Skin of body (tissue), 3 donors: ENCODE measurements around the gene TRMT13. TPM values are rescaled to one million over a fixed set of nuclear protein-coding genes. Genes with fewer than 3 reads are reported as not detected.
"Not testable (repeated sequence)": the region's sequence is repeated elsewhere in the genome, so short reads cannot be mapped to it uniquely, and the experiment has no call there.

ENCODE experiments used
- DNase-seq: peaks from one replicate; lab custom pipeline; 2025; lab: John Stamatoyannopoulos, UW
- small RNA-seq: library from RNA; depleted of rRNA; stranded (forward); fragments of <200 nt; gene quantifications from one replicate; pipeline ENCODE3, GENCODE V24; 2014; ENCODE audit warnings: low replicate concordance
- total RNA-seq: library from RNA; depleted of rRNA; stranded (reverse); fragments of >200 nt; gene quantifications from one replicate; pipeline ENCODE4 v1.2.3, GENCODE V29; 2014

Gene TRMT13
- total RNA-seq, 1 donor from 2014 or later = 31.7 TPM

GRCh38 chr1:100164216-100164615 is 31.3 kb downstream of the TRMT13 start:
- peak; percentile 13 for DNase-seq

GRCh38 chr1:100164702-100165101 is 31.7 kb downstream of the TRMT13 start:
- DNase-seq = no peak

DNA sequence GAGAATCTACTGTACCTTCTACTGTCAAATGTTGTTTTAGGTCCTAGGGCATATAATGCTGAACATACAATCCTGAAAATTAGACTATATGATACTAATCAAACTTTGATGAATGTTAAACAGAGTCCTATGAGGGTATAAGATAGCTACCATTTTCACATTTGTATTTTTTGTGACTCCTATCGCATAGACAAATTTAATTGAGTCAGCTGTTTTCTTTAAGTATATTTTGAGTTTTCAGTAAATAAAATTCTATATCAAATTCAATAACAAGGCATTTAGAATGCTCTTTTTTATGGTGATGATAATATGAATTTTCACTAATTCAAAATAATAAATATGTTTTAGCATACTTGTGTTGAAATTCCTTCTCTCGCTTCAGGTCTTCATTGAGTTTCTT is 35.1 kb downstream of the TRMT13 start:
- no peak for DNase-seq

DNA sequence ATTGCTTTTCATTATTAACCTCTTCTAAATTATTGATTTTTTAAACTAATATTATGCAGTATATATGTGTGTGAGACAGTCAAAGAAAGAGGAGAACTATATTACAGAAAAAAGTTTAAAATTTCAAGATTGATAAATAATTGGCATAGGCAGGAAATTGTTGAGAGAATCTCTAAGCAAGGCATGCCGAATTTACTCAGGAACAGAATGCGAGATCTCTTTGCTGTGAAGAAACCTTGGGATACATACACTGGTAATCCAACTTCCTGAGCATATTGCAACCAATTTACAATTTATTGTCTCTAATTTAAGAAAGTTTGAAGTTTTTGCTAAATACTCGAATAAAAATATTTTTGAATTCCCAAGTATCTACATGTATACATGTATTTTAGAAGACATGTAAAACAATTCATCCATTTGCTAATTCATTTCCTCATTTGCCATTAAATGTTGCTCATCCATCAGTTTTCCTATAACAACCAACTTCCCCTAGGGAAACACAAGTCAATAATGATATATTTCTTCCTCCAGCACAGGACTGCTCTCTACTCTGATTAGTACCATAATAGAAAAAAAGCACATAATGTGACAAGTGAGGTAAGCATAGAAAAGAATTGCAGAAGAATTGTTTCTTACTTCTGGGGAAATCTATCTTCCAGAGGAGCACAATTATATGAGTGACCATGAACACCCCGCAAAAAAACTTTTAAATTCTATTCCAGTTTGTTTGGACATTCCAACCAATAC is 44.5 kb downstream of the TRMT13 start:
- no peak for DNase-seq

- no peak for DNase-seq
These were observed 45.1 kb downstream of the TRMT13 start, which contains the start of gene LRRC39 for GRCh38 chr1:100178091-100178490. Gene LRRC39 (minus strand): TSS chr1:100178256. CDS start chr1:100168516, 9,740 bp downstream.

DNA sequence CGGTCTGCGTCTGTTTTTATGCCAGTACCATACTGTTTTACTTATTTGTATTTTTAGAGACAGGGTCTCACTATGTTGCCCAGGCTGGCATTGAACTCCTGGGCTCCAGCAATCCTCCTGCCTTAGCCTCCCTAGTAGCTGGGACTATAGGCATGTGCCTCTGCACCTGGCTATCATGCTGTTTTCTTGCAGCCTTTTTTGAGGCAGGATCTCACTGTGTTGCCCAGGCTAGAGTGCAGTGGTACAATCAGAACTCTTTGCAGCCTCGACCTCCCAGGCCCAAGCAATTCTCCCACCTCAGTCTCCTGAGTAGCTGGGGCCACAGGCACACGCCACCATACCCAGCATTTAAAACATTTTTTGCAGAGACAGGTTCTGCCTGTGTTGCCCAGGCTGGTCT is 50.4 kb downstream of the TRMT13 start:
- no peak for DNase-seq

DNA sequence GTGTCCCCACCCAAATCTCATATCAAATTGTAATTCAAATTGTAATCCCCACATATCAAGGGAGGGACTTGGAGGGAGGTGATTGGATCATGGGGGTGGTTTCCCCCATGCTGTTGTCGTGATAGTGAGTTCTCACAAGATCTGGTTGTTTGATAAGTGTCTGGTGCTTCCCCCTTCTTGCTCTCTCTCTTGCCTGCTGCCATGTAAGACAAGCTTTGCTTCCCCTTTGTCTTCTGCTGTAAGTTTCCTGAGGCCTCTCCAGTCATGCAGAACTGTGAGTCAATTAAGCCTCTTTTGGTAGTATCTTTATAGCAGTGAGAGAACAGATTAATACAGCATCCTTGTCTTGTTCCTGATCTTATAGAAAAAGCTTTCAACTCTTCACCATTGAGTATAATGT is 51.6 kb downstream of the TRMT13 start:
- DNase-seq = no peak

GRCh38 chr1:100187912-100188311 is 54.9 kb downstream of the TRMT13 start:
- no peak for DNase-seq

DNA sequence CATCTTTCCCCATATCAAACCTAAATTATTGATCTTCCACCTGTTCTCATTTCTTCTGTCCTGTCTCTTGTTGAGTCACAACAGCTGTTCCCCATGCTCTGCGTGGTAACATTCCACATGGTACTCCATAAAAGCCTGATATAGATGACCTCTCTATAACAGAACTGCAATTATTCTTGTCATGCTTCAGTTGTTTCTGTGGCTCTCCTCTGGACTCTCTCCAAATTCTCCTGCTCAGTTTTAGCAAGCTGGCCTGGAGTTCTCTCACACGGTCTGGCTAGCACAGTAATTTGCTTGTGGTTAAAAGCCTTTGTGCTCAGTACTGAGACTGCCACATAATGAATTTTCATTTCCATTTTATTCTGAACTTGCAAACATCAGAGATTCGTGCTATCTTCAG is 55.7 kb downstream of the TRMT13 start:
- DNase-seq = no peak

DNA sequence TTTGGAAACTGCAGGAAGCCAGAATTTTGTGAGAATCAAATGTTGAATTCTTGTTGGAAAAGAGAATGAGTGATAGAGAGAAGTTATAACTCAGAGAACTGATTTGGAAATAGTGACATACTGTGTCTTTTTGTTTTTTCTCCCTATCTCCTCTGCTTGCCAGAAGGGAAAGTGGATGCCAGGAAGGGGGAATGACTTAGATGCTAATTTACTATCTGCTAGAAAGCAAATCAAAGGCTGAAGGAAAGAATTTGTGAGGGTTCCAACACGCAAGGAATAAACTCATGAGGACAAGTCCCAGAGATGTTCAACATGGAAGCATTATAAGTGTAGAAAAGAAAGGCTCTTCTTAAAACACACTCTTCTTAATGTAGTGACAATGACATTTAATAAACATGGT is 65.6 kb downstream of the TRMT13 start:
- no peak for DNase-seq

GRCh38 chr1:100200060-100200459 is 67.1 kb downstream of the TRMT13 start:
- DNase-seq = not testable (repeated sequence)

Small RNA genes within 50 kb of the gene (small RNA-seq; reads per million reads assigned to genes)
- not detected for gene AC093019.1
- gene RPL23AP90 = not detected

Other genes starting within 250 kb of the TRMT13 start
- gene SLC35A3, start 163.2 kb upstream of the TRMT13 start, total RNA-seq = 26.7 TPM
- gene SASS6, start 233 bp upstream of the TRMT13 start, total RNA-seq = 3.7 TPM
- gene LRRC39, start 45.1 kb downstream of the TRMT13 start, total RNA-seq = 35.4 TPM
- gene DBT, start 116.7 kb downstream of the TRMT13 start, total RNA-seq = 8.3 TPM
- gene RTCA, start 133.1 kb downstream of the TRMT13 start, total RNA-seq = 23.7 TPM
- 13.6 TPM for gene CDC14A, start 219.3 kb downstream of the TRMT13 start, total RNA-seq